Esophagus muscularis mucosa (tissue), 4 donors: ENCODE measurements around the gene GBX2.

ENCODE experiments used
- CTCF ChIP-seq, 3 experiments: fragments of 200-600 bp in 2 of 3; fragments of 450-650 bp in 1 of 3; sonication (generic) in 2 of 3; IDR thresholded peaks; one replicate each; pipeline ENCODE4 v1.5.1; 2017 to 2019; ENCODE audit warnings: antibody characterized with exemption in 3 of 3, mild to moderate bottlenecking in 2 of 3, moderate library complexity in 1 of 3
- EP300 ChIP-seq: sonication (generic); formaldehyde crosslinking; IDR thresholded peaks from one replicate; pipeline ENCODE4 v1.6.1; 2017; ENCODE audit warnings: antibody characterized with exemption
- POLR2A ChIP-seq: fragments of 450-650 bp; IDR thresholded peaks from one replicate; pipeline ENCODE4 v1.6.1; 2017; ENCODE audit warnings: antibody characterized with exemption, moderate library complexity, mild to moderate bottlenecking, low read depth
- POLR2AphosphoS5 ChIP-seq, 2 donors: sonication (generic); formaldehyde crosslinking; IDR thresholded peaks; one replicate each; pipeline ENCODE4 v1.6.1; 2017; ENCODE audit warnings: antibody characterized with exemption in 2 of 2

GRCh38 chr2:236119003-236119402 lies 49.2 kb downstream of the GBX2 start:
- no peak for TF ChIP-seq CTCF (IDR thresholded peaks at IDR 0.05)
- no peak for TF ChIP-seq POLR2AphosphoS5 (IDR thresholded peaks at IDR 0.05)
- no peak for TF ChIP-seq POLR2A
- no peak for TF ChIP-seq EP300
